Raji (cell line): Measurements from ENCODE around the gene ARG1.

Source experiments
- POLR2A ChIP-seq: IDR thresholded peaks from 2 replicates; pipeline ENCODE4 v1.6.1; 2011; ENCODE audit warnings: low read depth, low read length, control low read depth; ENCODE audit not compliant: insufficient read depth

ARG1 gene

DNA sequence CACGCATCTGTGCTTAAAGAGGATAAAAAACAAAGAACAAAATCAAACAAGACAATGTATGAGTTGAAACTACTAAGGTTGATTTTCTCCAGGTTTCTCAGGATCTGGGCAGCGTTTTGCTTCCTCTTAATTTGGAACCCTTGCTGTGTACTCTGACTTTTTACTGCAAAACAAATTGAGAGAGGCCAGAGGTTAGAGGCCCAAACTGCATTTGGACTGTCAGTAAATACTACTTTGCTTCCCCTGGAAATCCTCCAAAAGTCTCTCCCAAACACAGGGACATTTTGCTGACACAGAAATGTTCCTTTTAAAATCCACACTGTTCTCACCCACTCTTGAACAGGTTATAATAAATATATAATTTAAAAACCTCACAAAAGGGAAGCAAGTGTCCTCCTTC, 1.1 kb downstream of the ARG1 start:
- no peak for TF ChIP-seq POLR2A

- no peak for TF ChIP-seq POLR2A
Observed at GRCh38 chr6:131574686-131575085, 1.7 kb downstream of the ARG1 start.

GRCh38 chr6:131575834-131576478, 2.9 kb downstream of the ARG1 start:
- TF ChIP-seq POLR2A: no peak

DNA sequence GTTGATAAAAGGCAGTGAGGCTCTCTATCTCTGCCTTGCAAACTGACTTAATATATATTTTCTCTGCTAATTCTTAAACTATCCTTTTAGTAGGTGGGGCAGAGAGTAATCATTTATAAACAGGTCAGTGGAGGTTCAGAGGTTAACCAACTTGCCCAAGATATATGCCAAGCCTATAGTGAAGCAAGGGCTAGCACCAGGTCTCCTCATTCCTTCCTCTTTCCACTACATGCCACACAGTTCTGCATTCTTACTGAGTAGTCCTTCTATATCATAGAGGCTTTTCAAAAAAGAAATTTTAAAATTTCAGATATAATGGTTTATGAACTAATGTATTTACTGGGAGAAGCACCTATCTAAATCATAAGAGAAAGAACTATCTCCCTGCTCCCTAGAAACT, 8.5 kb downstream of the ARG1 start:
- no peak for TF ChIP-seq POLR2A

DNA sequence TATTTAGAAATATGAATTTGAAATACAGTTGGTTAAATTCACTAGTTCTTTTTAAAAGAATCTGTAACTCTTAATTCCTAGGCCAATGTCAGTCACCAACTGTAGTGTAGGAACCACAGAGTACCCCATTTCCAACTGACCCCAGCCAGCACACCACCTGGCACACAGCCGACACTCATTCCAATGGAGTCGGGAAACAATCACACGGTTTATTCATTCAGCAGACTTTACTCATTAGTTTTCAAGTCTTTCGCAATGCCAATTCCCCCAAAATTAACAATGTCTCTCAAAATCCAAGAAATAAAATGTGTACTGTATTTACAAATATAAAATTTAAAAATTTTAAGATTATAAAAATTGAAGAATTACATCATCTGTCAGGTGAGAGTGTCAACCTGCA, 13.5 kb downstream of the ARG1 start:
- no peak for TF ChIP-seq POLR2A

DNA sequence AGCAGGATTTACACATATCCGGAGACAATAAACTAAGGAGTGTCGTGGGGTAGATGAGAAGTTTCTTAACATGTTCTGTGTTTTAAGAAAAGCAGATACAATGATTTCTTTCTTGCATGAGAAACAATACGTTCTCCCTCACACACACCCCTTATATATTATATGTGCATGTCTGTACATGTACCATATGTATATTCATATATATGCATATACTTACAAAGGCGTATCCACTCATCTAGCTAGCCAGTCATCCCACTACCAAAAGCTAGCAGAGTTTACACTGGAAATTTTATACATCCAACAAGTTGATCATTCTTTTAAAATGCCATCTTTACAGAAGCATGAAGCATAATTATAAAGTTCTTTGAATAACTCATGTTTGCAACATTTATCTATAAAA, 14.9 kb downstream of the ARG1 start:
- TF ChIP-seq POLR2A: no peak

GRCh38 chr6:131588643-131589042, 15.6 kb downstream of the ARG1 start:
- no peak for TF ChIP-seq POLR2A

GRCh38 chr6:131592935-131593334, 19.9 kb downstream of the ARG1 start:
- TF ChIP-seq POLR2A: no peak

- TF ChIP-seq POLR2A: no peak
Observed at GRCh38 chr6:131594074-131594473, 21.0 kb downstream of the ARG1 start.

DNA sequence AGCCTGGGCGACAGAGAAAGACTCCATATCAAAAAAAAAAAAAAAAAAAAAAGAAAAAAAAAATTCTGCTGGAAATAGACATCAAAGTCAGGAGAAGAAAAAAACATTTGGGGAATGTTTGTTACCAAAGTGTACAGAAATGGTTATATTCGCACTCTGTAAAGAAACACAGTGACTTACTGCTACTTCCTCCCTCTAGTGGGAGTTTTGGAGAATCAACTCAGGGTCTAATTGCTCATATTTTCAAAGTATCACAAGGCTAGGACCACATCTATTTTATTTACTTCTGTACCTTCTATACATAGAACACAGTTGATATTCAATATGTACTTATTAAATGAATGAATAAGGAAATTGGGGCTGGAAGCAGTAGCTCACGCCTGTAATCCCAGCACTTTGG, 24.4 kb downstream of the ARG1 start:
- TF ChIP-seq POLR2A: no peak

DNA sequence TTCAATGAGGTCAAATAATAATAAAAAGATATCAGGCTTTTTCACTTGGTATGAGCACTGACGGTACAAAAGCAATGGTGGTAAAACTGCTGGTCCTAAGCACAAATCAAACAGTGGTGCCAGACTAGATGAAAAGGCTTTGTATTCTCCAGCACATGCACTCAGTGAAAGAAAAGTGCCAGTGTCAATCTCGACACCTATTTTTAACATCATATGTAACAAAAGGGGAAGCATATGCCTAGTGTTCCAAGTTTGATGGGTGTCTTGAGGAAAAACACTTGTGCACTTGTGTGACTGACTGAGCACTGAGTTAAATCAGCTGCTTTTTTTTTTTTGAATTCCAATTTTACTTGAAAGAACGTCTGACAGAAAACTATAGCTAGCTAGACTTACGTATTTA, 27.7 kb downstream of the ARG1 start:
- TF ChIP-seq POLR2A: no peak

DNA sequence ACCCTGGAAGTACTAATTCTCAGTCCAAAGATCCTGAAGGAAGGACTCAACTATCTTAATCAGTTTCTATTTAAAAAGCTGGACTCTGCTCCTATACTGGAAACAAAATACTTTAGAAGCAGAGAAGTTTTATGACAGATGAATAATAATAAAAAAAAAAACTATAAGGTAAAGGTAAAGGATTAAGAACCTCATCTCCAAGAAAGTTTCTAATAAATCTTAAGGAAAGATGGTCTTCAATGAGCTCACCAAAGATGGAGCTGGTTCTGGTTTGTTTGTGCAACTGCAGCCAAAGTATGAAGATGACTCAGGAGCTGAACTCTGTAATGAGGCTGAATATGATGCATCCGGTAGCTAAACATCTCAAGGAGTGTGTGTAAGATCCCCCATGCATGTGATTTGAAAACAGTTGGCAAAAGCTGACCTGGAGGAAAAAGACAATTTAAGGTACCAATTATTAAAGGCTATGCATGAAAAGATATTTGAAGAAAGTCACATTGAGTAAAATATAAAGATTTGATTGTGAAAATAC, 29.8 kb downstream of the ARG1 start:
- TF ChIP-seq POLR2A: no peak

DNA sequence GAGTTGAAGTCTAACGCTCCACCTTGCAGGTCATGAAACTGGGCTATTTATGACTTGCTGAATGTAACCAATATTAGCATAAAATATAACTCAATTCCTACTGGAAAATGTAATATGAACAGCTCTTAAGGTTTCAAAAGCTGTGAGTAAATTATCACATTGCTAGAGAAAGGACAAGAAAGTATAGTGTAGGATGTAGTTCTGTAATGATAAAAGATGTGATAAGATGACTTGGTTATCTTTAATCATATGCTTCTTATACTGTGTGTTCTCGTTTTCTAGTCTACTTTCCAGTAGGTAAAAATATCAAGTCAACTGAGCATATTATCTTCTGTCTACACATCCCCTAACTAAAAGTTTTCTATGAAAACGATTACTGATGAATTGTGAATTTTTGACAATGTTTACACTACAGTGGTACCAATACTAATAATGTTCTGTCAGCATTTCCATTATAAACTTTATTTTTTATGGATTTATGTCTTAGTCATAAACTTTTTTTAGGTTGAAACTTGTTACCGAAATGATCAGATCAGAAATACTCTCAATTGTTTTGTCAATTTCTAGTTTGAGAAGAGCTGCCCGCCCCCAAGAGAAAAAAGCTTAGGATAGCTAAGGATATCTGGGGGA, 40.4 kb downstream of the ARG1 start:
- TF ChIP-seq POLR2A: no peak

DNA sequence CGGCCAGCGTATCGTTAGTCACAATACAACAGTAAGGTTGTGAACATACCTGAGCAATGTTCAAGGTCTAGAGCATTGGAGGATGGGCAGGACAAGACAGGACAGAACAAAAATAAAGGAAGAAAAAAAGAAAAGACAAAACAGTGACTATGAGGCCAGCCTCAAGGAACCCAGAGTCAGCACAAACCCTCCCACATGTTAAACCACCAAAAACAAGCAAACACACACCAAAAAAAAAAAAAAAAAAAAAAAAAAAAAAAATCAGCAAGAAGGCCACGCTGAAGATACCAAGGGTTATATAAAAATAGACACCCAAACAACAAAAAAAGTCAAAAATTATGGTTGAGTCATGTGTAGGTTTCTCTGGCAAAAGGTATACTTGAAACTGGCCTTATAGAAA, 42.2 kb downstream of the ARG1 start:
- no peak for TF ChIP-seq POLR2A

- TF ChIP-seq POLR2A: peak; percentile 85
Observed at GRCh38 chr6:131627724-131628682, 55.0 kb downstream of the ARG1 start, which contains the start of gene MED23. TSS of gene MED23 (minus strand) at chr6:131628242. CDS start at chr6:131628049, 193 bp downstream.

DNA sequence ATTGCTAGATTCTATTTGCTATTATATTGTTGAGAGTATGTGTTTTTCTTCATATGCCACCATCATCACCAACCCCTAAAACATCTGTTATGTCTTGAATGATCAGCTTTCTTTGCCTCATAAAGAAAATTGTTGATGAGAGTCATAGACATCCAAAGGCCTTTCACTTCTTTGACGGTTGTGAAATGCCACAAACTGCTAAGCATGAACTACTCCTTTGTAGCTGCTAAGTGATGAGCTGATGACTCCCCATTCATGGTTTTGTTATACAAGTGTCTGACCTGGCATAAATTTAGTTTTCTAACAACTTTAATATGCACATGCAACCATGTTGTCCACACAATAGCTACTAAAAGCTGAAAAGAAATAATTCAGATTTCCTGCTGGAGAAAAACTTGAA, 55.7 kb downstream of the ARG1 start:
- no peak for TF ChIP-seq POLR2A

DNA sequence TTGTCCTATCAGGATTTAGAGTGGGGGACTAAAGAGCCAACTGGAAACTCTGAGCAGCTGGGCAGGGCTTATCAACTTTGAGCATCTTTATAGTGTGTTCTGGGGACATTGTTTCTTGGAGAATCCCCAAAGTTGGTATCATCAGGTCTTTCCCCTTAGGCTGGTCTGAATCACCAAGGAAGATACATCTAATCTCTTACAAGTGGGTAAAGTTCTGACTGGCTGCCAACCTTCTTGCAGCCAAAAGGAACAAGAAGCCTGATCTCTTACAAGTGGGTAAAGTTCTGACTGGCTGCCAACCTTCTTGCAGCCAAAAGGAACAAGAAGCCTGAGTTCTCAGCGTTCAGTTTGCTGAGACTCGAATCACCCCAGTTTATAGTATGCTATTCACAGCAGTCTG, 56.6 kb downstream of the ARG1 start:
- no peak for TF ChIP-seq POLR2A
